Measurements from ENCODE around the gene MT1M.
"Not testable (repeated sequence)": the region's sequence is repeated elsewhere in the genome, so short reads cannot be mapped to it uniquely, and the experiment has no call there.

GRCh38 chr16:56665286-56666261, 33.1 kb downstream of the MT1M start:
- TF ChIP-seq POLR2A (IDR thresholded peaks at IDR 0.05) = not testable (repeated sequence)
- TF ChIP-seq, protein P1, sequence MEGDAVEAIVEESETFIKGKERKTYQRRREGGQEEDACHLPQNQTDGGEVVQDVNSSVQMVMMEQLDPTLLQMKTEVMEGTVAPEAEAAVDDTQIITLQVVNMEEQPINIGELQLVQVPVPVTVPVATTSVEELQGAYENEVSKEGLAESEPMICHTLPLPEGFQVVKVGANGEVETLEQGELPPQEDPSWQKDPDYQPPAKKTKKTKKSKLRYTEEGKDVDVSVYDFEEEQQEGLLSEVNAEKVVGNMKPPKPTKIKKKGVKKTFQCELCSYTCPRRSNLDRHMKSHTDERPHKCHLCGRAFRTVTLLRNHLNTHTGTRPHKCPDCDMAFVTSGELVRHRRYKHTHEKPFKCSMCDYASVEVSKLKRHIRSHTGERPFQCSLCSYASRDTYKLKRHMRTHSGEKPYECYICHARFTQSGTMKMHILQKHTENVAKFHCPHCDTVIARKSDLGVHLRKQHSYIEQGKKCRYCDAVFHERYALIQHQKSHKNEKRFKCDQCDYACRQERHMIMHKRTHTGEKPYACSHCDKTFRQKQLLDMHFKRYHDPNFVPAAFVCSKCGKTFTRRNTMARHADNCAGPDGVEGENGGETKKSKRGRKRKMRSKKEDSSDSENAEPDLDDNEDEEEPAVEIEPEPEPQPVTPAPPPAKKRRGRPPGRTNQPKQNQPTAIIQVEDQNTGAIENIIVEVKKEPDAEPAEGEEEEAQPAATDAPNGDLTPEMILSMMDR (IDR thresholded peaks at IDR 0.05) = not testable (repeated sequence)
